Neural cell (in vitro differentiated cells): ENCODE results near the gene BET1. TPM values are rescaled to one million over a fixed set of nuclear protein-coding genes. Genes with fewer than 3 reads are reported as not detected.

Experiments
- H2AFZ ChIP-seq: fragments of 200-600, 300-800 bp; sonication (generic), shearing (Covaris generic); 2 replicates; pipeline ENCODE4 v1.6.0; 2014; ENCODE audit warnings: low read depth, mild to moderate bottlenecking, antibody characterized with exemption, low read length, moderate library complexity
- H3F3A ChIP-seq: fragments of 200-600 bp; shearing (Covaris generic); 2 replicates; pipeline ENCODE4 v1.6.1; 2016; ENCODE audit warnings: mild to moderate bottlenecking, moderate library complexity, mixed read lengths, antibody characterized with exemption, low read length; ENCODE audit not compliant: insufficient read depth, poor library complexity, severe bottlenecking
- H3K27ac ChIP-seq: fragments of 200-600, 300-800 bp; sonication (generic), shearing (Covaris generic); 2 replicates; pipeline ENCODE4 v1.5.1; 2014; ENCODE audit warnings: mild to moderate bottlenecking, low read length, moderate library complexity
- H3K27me3 ChIP-seq: fragments of 300-800, 200-600 bp; sonication (generic), shearing (Covaris generic); 2 replicates; pipeline ENCODE4 v1.6.0; 2014; ENCODE audit warnings: mild to moderate bottlenecking, low read depth, low read length, moderate library complexity; ENCODE audit not compliant: insufficient read depth
- H3K36me3 ChIP-seq: fragments of 300-800, 200-600 bp; sonication (generic), shearing (Covaris generic); 2 replicates; pipeline ENCODE4 v1.5.1; 2014; ENCODE audit warnings: mild to moderate bottlenecking, antibody characterized with exemption, low read length, moderate library complexity; ENCODE audit not compliant: insufficient read depth
- H3K4me2 ChIP-seq: fragments of 300-800, 200-600 bp; sonication (generic), shearing (Covaris generic); 2 replicates; pipeline ENCODE4 v1.6.0; 2014; ENCODE audit warnings: mild to moderate bottlenecking, low read length
- H3K4me3 ChIP-seq: fragments of 300-800, 200-600 bp; sonication (generic), shearing (Covaris generic); 2 replicates; pipeline ENCODE4 v1.5.1; 2014; ENCODE audit warnings: mild to moderate bottlenecking, low read length, moderate library complexity
- H3K79me2 ChIP-seq: fragments of 200-600 bp; shearing (Covaris generic); replicated peaks from 2 replicates; pipeline ENCODE4 v1.6.0; 2014; ENCODE audit warnings: mild to moderate bottlenecking, low read length, moderate library complexity; ENCODE audit not compliant: insufficient read depth
- H3K9ac ChIP-seq: fragments of 300-800, 200-600 bp; sonication (generic), shearing (Covaris generic); 2 replicates; pipeline ENCODE4 v1.6.1; 2016; ENCODE audit warnings: mild to moderate bottlenecking, low read length, mixed read lengths
- H3K9me2 ChIP-seq: fragments of 200-600 bp; shearing (Covaris generic); 2 replicates; pipeline ENCODE4 v1.6.1; 2016; ENCODE audit warnings: mild to moderate bottlenecking, low read length, mixed read lengths; ENCODE audit not compliant: insufficient read depth
- H3K9me3 ChIP-seq: fragments of 200-600, 300-800 bp; sonication (generic), shearing (Covaris generic); 2 replicates; pipeline ENCODE4 v1.6.1; 2016; ENCODE audit warnings: mild to moderate bottlenecking, mixed run types, low read length, moderate library complexity, mixed read lengths
- H4K20me1 ChIP-seq: fragments of 200-600 bp; shearing (Covaris generic); 2 replicates; pipeline ENCODE4 v1.6.1; 2016; ENCODE audit warnings: mild to moderate bottlenecking, mixed run types; ENCODE audit not compliant: insufficient read depth
- CTCF ChIP-seq: fragments of 450-650 bp; IDR thresholded peaks from 2 replicates; pipeline ENCODE4 v1.5.1; 2014; ENCODE audit warnings: antibody characterized with exemption, mild to moderate bottlenecking, moderate library complexity; ENCODE audit not compliant: poor library complexity, severe bottlenecking
- EP300 ChIP-seq: fragments of 450-650 bp; conservative IDR thresholded peaks from 2 replicates; pipeline ENCODE4 v1.6.1; 2014; ENCODE audit warnings: antibody characterized with exemption, mild to moderate bottlenecking, moderate library complexity; ENCODE audit not compliant: poor library complexity, severe bottlenecking
- EZH2 ChIP-seq: fragments of 200-600, 300-800 bp; shearing (Covaris generic), sonication (generic); IDR thresholded peaks from 2 replicates; pipeline ENCODE4 v1.6.1; 2014; ENCODE audit warnings: antibody characterized with exemption, low read length, borderline replicate concordance, mild to moderate bottlenecking; ENCODE audit not compliant: insufficient read depth, poor library complexity, severe bottlenecking
- MXI1 ChIP-seq: fragments of 450-650 bp; conservative IDR thresholded peaks from 2 replicates; pipeline ENCODE4 v1.6.1; 2014; ENCODE audit warnings: antibody characterized with exemption, mild to moderate bottlenecking; ENCODE audit not compliant: poor library complexity, severe bottlenecking
- POLR2AphosphoS5 ChIP-seq: IDR thresholded peaks from 2 replicates; pipeline ENCODE4 v1.6.1; 2012
- RAD21 ChIP-seq: fragments of 450-650 bp; conservative IDR thresholded peaks from 2 replicates; pipeline ENCODE4 v1.6.1; 2014; ENCODE audit warnings: antibody characterized with exemption, mild to moderate bottlenecking, moderate library complexity
- REST ChIP-seq: IDR thresholded peaks from 2 replicates; pipeline ENCODE4 v1.6.1; 2012; ENCODE audit warnings: borderline replicate concordance
- SMC3 ChIP-seq: fragments of 450-650 bp; conservative IDR thresholded peaks from 2 replicates; pipeline ENCODE4 v1.6.1; 2014; ENCODE audit warnings: antibody characterized with exemption, mild to moderate bottlenecking, moderate library complexity; ENCODE audit not compliant: poor library complexity
- TAF1 ChIP-seq: IDR thresholded peaks from 2 replicates; pipeline ENCODE4 v1.6.1; 2012; ENCODE audit warnings: low read depth
- polyA plus RNA-seq: library from polyadenylated mRNA; depleted of rRNA; stranded (reverse); fragments of >200 nt; gene quantifications from 2 replicates; pipeline ENCODE4 v1.2.3, GENCODE V29; 2014

The BET1 gene
- polyA plus RNA-seq, 1 donor from 2014 or later: 49.9 TPM

- Histone ChIP-seq H3F3A (no peaks in the 10 kb centered on the region), H2AFZ (no peak overlapping the region), H3K79me2 (no peaks in the 10 kb centered on the region)
Measured at GRCh38 chr7:93958651-93959050, 45.5 kb downstream of the BET1 start.

GRCh38 chr7:93958216-93958615 is 45.9 kb downstream of the BET1 start:
- H3K9me2 ChIP-seq: no peaks in the 10 kb centered on the region
- H3K36me3 ChIP-seq: no peaks in the 10 kb centered on the region
- no peaks in the 10 kb centered on the region for H3F3A ChIP-seq
- no peaks in the 10 kb centered on the region for H3K9me3 ChIP-seq
- no peak overlapping the region for H3K4me2 ChIP-seq
- H3K27me3 ChIP-seq: no peaks in the 10 kb centered on the region
- H3K79me2 ChIP-seq: no peaks in the 10 kb centered on the region
- no peak overlapping the region for H3K4me3 ChIP-seq
- no peak overlapping the region for H3K9ac ChIP-seq
- no peak overlapping the region for H3K27ac ChIP-seq
- H4K20me1 ChIP-seq: no peaks in the 10 kb centered on the region
- H2AFZ ChIP-seq: no peak overlapping the region
- TF ChIP-seq TAF1: no peak
- no peak for TF ChIP-seq CTCF
- TF ChIP-seq REST: no peak
- no peak for TF ChIP-seq RAD21
- TF ChIP-seq MXI1: no peak
- TF ChIP-seq EZH2: no peak
- TF ChIP-seq SMC3: no peak
- no peak for TF ChIP-seq POLR2AphosphoS5

More at GRCh38 chr7:93958651-93959050, 45.5 kb downstream of the BET1 start:
- Histone ChIP-seq H3K4me2 (no peak overlapping the region), H3K27me3 (no peaks in the 10 kb centered on the region), H3K9me2 (no peaks in the 10 kb centered on the region), H4K20me1 (no peaks in the 10 kb centered on the region), H3K4me3 (no peak overlapping the region), H3K9me3 (no peaks in the 10 kb centered on the region), H3K27ac (no peak overlapping the region), H3K9ac (no peak overlapping the region), H3K36me3 (no peaks in the 10 kb centered on the region)
- TF ChIP-seq RAD21 (no peak), SMC3 (no peak), CTCF (no peak), MXI1 (no peak), EP300 (no peak), REST (no peak)
